Heart right ventricle (tissue), 16 donors: ENCODE measurements around the gene RNF144A. TPM values are rescaled to one million over a fixed set of nuclear protein-coding genes. Genes with fewer than 3 reads are reported as not detected.

Source experiments
- ATAC-seq, 8 donors: fragments of 200-7000 bp; cut with Tn5 transposase; one replicate each; pipeline ENCODE4 v1.9.1; 2020; ENCODE audit warnings: mild to moderate bottlenecking in 8 of 8, moderate library complexity in 8 of 8, moderate number of reproducible peaks in 1 of 8
- DNase-seq, 2 donors: peaks; one replicate each; pipeline ENCODE4 v3.0.0-alpha.2; 2020
- H3K27ac ChIP-seq, 10 donors: fragments of 200-600 bp; sonication (generic) in 2 of 10; one replicate each; pipeline versions ENCODE4 v1.5.0 to v1.8.0; 2020 to 2022; ENCODE audit warnings: mild to moderate bottlenecking in 3 of 10
- H3K27me3 ChIP-seq, 7 donors: fragments of 200-600 bp; one replicate each; pipeline ENCODE4 v1.8.0; 2021 to 2022; ENCODE audit warnings: mild to moderate bottlenecking in 2 of 7
- H3K36me3 ChIP-seq, 9 donors: fragments of 200-600 bp; sonication (generic) in 1 of 9; one replicate each; pipeline versions ENCODE4 v1.5.0 to v1.8.0; 2020 to 2022; ENCODE audit warnings: mild to moderate bottlenecking in 2 of 9
- H3K4me1 ChIP-seq, 9 donors: fragments of 200-600 bp; sonication (generic) in 1 of 9; one replicate each; pipeline versions ENCODE4 v1.5.0 to v1.8.0; 2020 to 2022; ENCODE audit warnings: mild to moderate bottlenecking in 4 of 9
- H3K4me3 ChIP-seq, 10 donors: fragments of 200-600 bp; sonication (generic) in 2 of 10; one replicate each; pipeline versions ENCODE4 v1.5.0 to v1.8.0; 2020 to 2022; ENCODE audit warnings: mild to moderate bottlenecking in 7 of 10, moderate library complexity in 2 of 10
- H3K9me3 ChIP-seq, 11 donors: fragments of 200-600 bp in 10 of 11; sonication (generic) in 2 of 11; one replicate each; pipeline versions ENCODE4 v1.5.0 to v1.8.0; 2013 to 2022; ENCODE audit warnings: mild to moderate bottlenecking in 2 of 11, control low read depth in 1 of 11, moderate library complexity in 1 of 11
- CTCF ChIP-seq, 9 donors: fragments of 200-600 bp; sonication (generic) in 2 of 9; IDR thresholded peaks; one replicate each; pipeline versions ENCODE4 v1.5.0 to v1.8.0; 2021 to 2022; ENCODE audit warnings: antibody characterized with exemption in 9 of 9, mild to moderate bottlenecking in 5 of 9, moderate library complexity in 1 of 9
- WGBS, 2 donors: extraction: QIAGEN DNeasy Blood & Tissue Kit; methylation state at CpG; one replicate each; pipeline ENCODE4 v1.1.7; 2013; ENCODE audit warnings: inconsistent platforms in 1 of 2; 5-methylcytosine and 5-hydroxymethylcytosine counted together
- intact Hi-C, 10 donors: fragments of 100-400 bp; cut with DNase I; formaldehyde crosslinking; loops; one replicate each; pipeline versions ENCODE4 v1.11.1 to v1.14.2; 2022
- polyA plus RNA-seq, 2 donors: library from polyadenylated mRNA; stranded (reverse); fragments of 200-250 nt; gene quantifications; one replicate each; pipeline ENCODE4 v1.2.3, GENCODE V29; 2013
- total RNA-seq, 10 donors: library from RNA; stranded (reverse); fragmentation: NEBNext Ultra II Directional in 3 of 10; extraction: Animal tissue kit (Norgen Biotek cat#: 25700) in 3 of 10; gene quantifications; one replicate each; pipeline versions ENCODE4 v1.2.1 to v1.2.4, GENCODE V29; 2021 to 2023
- donor health status: Arrhythmogenic right ventricular cardiomyopathy.
- donor health status: ischemic (EF 13 %, LVEDD 7.1; RV severe dilation, severe dysfunction).
- donor health status: healthy with polysubstance abuse.
- donor health status: DM: no; HTN: yes; CAD: no.
- donor health status: DM: no; HTN: no; CAD: no.
- donor health status: ischemic (EF 25% LVEDD 6.9; RV normal size, moderate dysfunction).
- donor health status: ischemic (EF 25% LVEDD 5.7; RV mildly dilated, moderate dysfunction).
- donor health status: healthy.
- donor health status: DM: yes; HTN: yes; CAD: no.
- donor health status: Ischemic cardiomyopathy.
- donor health status: ischemic (EF 35%, LVEDD 5.7; RV mildly dilated, moderate dysfunction).
- donor health status: nonischemic (EF 11% LVEDD 7.7; RV severe dilation, severe dysfunction).
- donor health status: DM: yes; HTN: yes; CAD: no.
- donor health status: PGD.
- donor health status: ischemic (EF 29% LVEDD 5.4; RV normal size, mild dysfunction).
- donor health status: nonischemic (EF 23%, LVEDD 6.1; RV moderate dilation, normal function).

RNF144A gene
- total and polyA plus RNA-seq, 12 donors: 3.6 to 19.7 (median 11.6) TPM

GRCh38 chr2:7031547-7032245 lies 114.5 kb downstream of the RNF144A start:
- ATAC-seq (peak in 2 of 8 donors; percentile 6 to 40), DNase-seq (no peak)
- intact Hi-C loops: no loop called here
- Histone ChIP-seq H3K9me3 (no peaks in the 10 kb centered on the region), H3K27me3 (no peaks in the 10 kb centered on the region), H3K4me3 (no peak overlapping the region), H3K27ac (no peak overlapping the region), H3K36me3 (peaks cover 0 to 65% (median 9%) of the 10 kb centered on the region in 9 donors), H3K4me1 (peaks cover 11 to 45% (median 32%) of the 10 kb centered on the region in 9 donors)
- no peak for TF ChIP-seq CTCF (IDR thresholded peaks at IDR 0.05)
- WGBS, 2 donors: 73 to 79% methylated on average over 25 of the region's 25 CpGs

- ATAC-seq (no peak), DNase-seq (no peak)
- Histone ChIP-seq H3K4me1 (peaks cover 11 to 38% (median 27%) of the 10 kb centered on the region in 9 donors), H3K27me3 (no peaks in the 10 kb centered on the region), H3K4me3 (no peak overlapping the region), H3K27ac (no peak overlapping the region), H3K9me3 (no peaks in the 10 kb centered on the region), H3K36me3 (peaks cover 0 to 72% (median 9%) of the 10 kb centered on the region in 9 donors)
- 98% methylated on average over 16 of the region's 16 CpGs for WGBS, 2 donors
- TF ChIP-seq CTCF (IDR thresholded peaks at IDR 0.05): no peak
- intact Hi-C loops: no loop called here
These were observed 115.2 kb downstream of the RNF144A start for GRCh38 chr2:7032371-7032770.

- no peak for DNase-seq
- ATAC-seq: no peak
- no peak overlapping the region for H3K4me3 ChIP-seq
- no peak overlapping the region for H3K27ac ChIP-seq
- no peaks in the 10 kb centered on the region for H3K9me3 ChIP-seq
- peaks cover 0 to 75% (median 9%) of the 10 kb centered on the region in 9 donors for H3K36me3 ChIP-seq
- intact Hi-C loops: no loop called here
- no peaks in the 10 kb centered on the region for H3K27me3 ChIP-seq
- 86% methylated on average over 20 of the region's 20 CpGs for WGBS, 2 donors
- no peak for TF ChIP-seq CTCF (IDR thresholded peaks at IDR 0.05)
- peaks cover 8 to 28% (median 21%) of the 10 kb centered on the region in 9 donors for H3K4me1 ChIP-seq
These were observed 116.1 kb downstream of the RNF144A start for GRCh38 chr2:7033136-7033960.

- TF ChIP-seq CTCF (IDR thresholded peaks at IDR 0.05): peak in 6 of 9 donors; percentile 8 to 46 (median 33)
- H3K27me3 ChIP-seq: no peaks in the 10 kb centered on the region
- peak overlapping the region in 1 of 10 donors; percentile 16 for H3K4me3 ChIP-seq
- H3K36me3 ChIP-seq: peaks cover 0 to 76% (median 9%) of the 10 kb centered on the region in 9 donors
- H3K9me3 ChIP-seq: no peaks in the 10 kb centered on the region
- ATAC-seq: peak in 3 of 8 donors; percentile 32 to 66 (median 37)
- H3K27ac ChIP-seq: no peak overlapping the region
- intact Hi-C loops: no loop called here
- H3K4me1 ChIP-seq: peaks cover under 1 to 18% (median 12%) of the 10 kb centered on the region in 9 donors
- WGBS, 2 donors: 46% methylated on average over 14 of the region's 14 CpGs
- DNase-seq: no peak
These were observed 117.1 kb downstream of the RNF144A start for GRCh38 chr2:7034303-7034702.
